Fibroblast of mammary gland (primary cell): Measurements from ENCODE around the gene GARNL3.
A peak's percentile ranks its signal among the peaks of the same experiment; 100 is the strongest.

Source experiments
- DNase-seq: peaks from one replicate; pipeline ENCODE4 v3.0.0-alpha.2; 2010; ENCODE audit warnings: low read depth
- H3K4me3 ChIP-seq: 2 replicates; pipeline ENCODE4 v1.5.1; 2011; ENCODE audit warnings: low read depth, mild to moderate bottlenecking, low read length, moderate library complexity; ENCODE audit not compliant: control insufficient read depth
- TF ChIP-seq, protein P1 (sequence below): conservative IDR thresholded peaks from 2 replicates; pipeline ENCODE4 v1.5.1; 2011; ENCODE audit warnings: low read depth, low read length, inconsistent platforms; ENCODE audit not compliant: control insufficient read depth, insufficient read depth

Gene GARNL3

DNA sequence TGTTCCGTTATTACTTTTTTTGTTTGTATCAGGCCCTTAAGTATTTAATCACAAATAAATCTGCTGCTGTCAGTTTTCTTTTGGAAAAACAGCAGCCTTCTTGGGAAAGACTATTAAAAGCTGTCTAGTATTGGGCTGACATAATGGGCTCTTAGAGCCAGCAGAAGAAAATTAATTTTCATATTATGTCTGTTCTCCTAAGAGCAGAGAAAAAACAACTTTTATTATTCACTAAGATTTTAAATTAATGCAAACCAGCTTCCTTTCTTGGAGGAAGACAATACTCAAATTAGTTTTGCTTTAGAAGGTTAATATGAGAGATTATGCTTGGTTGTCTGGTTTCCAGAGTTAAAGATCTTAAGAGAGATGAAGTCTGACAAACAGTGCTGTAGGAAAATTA is 30.6 kb upstream of the GARNL3 start:
- H3K4me3 ChIP-seq: no peak overlapping the region
- TF ChIP-seq, protein P1, sequence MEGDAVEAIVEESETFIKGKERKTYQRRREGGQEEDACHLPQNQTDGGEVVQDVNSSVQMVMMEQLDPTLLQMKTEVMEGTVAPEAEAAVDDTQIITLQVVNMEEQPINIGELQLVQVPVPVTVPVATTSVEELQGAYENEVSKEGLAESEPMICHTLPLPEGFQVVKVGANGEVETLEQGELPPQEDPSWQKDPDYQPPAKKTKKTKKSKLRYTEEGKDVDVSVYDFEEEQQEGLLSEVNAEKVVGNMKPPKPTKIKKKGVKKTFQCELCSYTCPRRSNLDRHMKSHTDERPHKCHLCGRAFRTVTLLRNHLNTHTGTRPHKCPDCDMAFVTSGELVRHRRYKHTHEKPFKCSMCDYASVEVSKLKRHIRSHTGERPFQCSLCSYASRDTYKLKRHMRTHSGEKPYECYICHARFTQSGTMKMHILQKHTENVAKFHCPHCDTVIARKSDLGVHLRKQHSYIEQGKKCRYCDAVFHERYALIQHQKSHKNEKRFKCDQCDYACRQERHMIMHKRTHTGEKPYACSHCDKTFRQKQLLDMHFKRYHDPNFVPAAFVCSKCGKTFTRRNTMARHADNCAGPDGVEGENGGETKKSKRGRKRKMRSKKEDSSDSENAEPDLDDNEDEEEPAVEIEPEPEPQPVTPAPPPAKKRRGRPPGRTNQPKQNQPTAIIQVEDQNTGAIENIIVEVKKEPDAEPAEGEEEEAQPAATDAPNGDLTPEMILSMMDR: no peak
- no peak for DNase-seq

DNA sequence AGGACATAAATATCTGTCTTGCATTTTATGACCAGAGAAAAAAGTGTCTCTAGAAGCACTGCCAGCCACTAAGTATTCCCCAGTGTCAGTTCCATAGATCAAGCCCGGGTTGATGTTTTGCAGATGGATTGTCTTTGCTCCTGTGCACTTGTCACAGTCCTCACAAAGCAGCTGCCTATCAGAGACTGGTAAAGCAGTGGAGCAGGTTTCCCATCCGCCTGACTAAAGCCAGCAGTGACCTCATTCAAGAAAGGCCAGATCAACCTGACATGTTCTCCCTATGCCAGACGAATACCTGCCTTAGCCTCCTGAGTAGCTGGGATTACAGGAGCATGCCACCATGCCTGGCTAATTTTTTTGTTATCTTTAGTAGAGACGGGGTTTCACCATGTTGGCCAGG is 26.8 kb upstream of the GARNL3 start:
- no peak overlapping the region for H3K4me3 ChIP-seq
- DNase-seq: no peak
- TF ChIP-seq, protein P1: no peak

DNA sequence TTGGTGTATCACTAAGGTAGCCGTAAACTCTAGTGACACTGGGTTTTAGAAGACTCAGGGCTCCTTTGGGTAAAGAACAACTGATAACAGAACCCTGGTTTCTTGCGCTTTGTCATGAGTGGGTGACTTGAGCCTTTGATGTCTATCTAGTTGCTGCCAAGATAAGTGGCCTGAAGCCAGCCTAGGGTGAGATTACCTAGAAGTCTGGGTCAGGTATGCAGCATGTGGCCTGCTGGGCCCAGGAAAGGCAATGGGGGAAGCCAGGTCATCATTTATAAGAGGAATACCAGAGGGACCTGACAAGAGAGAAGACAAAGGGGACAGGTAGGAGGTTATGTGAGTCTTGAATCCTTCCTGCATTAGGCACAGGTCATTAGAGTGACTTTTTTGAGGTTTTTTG is 23.2 kb upstream of the GARNL3 start:
- DNase-seq: no peak
- no peak overlapping the region for H3K4me3 ChIP-seq
- TF ChIP-seq, protein P1: no peak

DNA sequence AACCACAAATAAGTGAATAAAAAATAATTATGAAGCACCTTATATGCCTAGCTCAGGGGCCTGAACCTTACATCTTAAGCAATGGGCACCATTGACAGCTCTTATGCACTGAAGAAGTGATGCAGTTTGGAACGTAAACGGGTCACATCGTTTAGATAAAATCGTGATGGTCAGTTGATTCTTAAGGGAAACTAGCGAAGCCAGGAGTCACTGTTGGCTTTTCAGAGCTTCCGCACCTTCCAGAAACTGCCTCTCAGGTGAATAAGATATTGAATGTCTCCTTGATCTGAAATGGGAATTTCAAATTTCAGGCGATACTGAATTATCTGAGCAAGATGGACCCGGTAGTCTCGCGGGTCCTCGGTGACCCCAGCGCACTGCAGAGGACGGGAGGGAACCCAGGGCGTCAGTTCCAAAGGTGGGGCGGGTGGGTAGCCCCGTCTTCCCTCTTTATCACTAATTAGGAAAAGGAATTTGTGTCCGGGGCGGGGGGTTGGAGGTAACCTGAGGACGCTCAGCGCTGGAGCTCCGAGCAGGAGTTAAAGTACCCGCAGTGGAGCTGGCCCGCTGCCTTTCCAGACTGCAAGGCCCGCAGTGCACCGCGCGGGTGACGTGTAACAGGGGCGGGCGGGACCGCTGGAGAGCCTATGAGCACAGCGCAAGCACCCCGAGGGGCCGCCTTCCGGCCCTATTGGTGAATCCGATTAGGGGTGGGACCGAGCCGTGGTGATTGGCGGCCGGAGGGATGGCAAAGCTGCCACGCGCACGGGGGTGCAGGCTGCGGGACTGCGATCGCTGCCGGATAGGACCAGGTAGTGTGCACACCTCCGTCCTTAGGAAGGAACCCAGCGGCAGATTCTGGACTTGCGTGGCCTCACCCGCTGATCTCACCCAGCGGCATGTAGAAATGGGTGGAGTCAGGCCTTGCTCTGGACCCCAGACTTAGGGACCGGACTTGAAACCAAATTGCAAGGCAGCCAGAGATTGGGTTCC is 19.7 kb upstream of the GARNL3 start:
- peak overlapping the region; percentile 78 for H3K4me3 ChIP-seq
- peak; percentile 89 for DNase-seq
- TF ChIP-seq, protein P1: no peak

DNA sequence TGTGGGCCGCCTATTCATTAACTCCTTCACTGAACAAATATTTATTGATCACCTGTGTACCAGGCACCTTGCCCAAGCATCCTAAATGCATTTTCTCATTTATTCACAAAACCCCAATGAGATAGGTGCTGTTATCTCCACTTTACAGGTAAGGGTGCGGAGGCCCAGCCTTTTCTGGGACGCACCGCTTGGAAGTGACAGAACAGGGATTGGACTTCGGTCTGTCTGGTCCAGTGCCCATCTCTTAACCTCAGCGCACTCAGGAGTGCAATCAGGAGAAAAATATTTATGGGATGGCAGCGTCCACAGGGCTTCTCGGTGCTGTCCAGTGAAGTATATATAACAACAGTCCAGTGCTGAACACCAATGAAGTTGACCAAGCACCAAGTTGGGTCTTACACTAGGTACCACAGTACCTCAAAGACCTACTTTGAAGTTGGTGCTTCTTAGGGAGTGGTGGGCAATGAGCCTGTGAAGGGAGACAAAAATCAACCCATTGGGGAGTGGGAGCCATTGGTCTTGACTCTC is 18.9 kb upstream of the GARNL3 start:
- no peak for DNase-seq
- TF ChIP-seq, protein P1: no peak
- peak overlapping the region; percentile 78 for H3K4me3 ChIP-seq

DNA sequence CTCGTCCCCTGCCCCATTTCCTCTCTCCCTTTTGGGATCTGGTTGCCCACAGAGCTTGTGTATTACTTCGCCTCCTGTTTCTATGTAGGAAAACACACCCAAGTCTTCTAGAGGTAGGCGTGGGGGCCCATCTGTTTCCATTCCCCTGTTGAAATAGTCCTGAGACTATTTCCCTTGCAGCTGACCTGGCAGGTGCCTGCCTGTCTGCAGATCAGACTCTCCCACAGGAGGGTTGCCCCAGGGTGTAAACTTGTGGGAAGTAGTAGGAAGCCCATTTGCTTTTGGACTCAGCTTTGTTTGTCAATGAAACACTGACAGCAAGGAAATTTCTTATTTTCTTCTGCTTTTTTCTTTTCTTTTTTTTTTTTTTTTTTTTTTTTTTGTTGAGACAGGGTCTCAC is 16.3 kb upstream of the GARNL3 start:
- no peak for DNase-seq
- TF ChIP-seq, protein P1: no peak
- H3K4me3 ChIP-seq: no peak overlapping the region
